Stimulated activated CD4-positive, alpha-beta T cell treated with anti-CD3 and anti-CD28 coated beads, Interleukin-2, amount 100 ng/mL, for 48 hours (primary cell): Measurements from ENCODE around the gene AASDH.

ENCODE experiments used
- DNase-seq, 2 donors: peaks; one replicate each; pipeline ENCODE4 v3.0.0-alpha.2; 2020

Gene AASDH, protein sequence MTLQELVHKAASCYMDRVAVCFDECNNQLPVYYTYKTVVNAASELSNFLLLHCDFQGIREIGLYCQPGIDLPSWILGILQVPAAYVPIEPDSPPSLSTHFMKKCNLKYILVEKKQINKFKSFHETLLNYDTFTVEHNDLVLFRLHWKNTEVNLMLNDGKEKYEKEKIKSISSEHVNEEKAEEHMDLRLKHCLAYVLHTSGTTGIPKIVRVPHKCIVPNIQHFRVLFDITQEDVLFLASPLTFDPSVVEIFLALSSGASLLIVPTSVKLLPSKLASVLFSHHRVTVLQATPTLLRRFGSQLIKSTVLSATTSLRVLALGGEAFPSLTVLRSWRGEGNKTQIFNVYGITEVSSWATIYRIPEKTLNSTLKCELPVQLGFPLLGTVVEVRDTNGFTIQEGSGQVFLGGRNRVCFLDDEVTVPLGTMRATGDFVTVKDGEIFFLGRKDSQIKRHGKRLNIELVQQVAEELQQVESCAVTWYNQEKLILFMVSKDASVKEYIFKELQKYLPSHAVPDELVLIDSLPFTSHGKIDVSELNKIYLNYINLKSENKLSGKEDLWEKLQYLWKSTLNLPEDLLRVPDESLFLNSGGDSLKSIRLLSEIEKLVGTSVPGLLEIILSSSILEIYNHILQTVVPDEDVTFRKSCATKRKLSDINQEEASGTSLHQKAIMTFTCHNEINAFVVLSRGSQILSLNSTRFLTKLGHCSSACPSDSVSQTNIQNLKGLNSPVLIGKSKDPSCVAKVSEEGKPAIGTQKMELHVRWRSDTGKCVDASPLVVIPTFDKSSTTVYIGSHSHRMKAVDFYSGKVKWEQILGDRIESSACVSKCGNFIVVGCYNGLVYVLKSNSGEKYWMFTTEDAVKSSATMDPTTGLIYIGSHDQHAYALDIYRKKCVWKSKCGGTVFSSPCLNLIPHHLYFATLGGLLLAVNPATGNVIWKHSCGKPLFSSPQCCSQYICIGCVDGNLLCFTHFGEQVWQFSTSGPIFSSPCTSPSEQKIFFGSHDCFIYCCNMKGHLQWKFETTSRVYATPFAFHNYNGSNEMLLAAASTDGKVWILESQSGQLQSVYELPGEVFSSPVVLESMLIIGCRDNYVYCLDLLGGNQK

DNA sequence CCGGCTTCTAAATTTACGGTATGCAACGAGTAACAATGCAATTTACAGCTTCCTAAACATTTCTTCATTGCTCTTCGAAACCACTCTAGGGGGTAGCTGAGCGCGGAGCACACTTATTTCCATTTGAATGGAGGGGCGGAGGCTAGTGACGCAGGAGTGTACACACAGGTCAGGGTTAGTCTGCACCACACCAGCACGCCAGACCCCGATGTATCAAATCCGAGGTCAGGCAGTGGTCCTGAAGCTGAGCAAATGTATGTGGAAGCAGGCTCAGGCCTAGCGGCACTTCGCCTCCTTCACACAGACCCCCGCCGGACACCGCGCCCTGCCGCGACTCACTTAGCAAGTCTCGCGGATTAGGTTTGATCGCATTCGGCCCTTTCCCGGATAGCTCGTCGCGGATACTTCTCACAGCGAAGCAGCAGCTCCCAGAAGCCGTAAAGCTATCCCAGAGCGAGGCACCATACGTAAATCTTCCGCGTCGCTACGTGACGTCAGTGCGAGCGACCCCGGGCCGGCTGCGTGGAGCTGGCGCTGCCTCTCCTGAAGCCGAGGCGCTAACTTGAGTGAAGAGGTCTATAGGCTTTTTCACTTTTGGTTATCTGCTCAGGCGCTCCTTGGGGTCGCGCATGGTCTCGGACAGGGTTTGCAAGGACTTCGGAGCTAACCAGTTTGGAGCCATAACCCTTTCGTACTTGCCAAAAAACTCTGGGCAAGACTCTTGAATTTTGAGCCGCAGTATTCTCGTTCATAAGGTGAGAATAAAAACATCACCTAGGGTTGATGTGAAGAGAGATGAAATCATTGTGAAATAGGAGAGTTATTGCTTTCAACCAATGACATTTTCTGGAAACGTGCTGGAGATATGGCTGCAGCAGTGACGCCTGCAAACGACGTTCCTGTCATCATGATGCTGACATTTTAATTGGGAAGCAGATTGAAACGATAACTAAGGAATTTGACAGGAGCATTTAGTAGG is at the start of gene AASDH:
Gene AASDH (minus strand): TSS at position 469 of the 979 bp plus-strand sequence. CDS start 3,192 bp downstream, outside the sequence.
- DNase-seq: peak; percentile 95 to 96

DNA sequence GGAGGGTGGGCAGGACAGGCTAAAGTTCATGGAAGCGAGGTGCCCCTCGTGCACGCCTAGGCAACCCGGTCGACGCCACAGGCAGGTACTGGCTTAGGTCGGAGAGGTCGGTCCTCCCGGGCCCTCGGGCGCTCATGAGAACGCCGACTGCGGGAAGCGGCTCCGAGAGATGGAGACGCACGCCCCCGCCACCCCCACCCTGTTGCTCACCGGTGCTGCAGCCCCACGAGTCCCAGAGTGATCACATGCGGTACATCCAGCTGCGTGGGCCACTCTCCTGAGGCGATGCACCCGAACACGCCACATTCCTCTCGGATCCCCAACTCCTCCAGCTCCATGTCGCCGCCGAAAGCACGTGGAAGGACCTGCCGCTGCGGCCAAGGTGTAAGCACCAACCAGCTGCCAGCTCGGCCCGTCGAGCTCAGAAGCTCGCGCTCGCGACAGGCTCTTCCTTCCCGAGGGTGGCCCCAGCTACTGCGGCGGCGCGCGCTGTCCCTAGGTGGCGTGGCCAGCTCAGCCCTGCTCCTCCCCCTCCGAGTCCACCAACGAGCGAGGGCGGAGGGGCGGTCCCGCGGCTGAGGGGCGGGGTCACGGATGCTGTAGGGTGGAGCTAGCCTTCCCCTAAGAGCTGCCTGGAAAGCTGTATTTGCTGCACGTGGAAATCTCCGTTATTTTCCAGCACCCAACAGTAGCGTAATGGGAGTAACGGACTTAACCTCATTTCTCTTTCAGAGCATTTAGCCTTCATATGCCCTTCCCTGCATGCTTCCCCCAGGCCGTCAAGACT is 48.0 kb upstream of the AASDH start, which contains the start of gene PPAT:
Gene PPAT (minus strand): TSS at position 476 of the 787 bp plus-strand sequence. CDS start 138 bp downstream, at position 338.
- DNase-seq: peak; percentile 98

DNA sequence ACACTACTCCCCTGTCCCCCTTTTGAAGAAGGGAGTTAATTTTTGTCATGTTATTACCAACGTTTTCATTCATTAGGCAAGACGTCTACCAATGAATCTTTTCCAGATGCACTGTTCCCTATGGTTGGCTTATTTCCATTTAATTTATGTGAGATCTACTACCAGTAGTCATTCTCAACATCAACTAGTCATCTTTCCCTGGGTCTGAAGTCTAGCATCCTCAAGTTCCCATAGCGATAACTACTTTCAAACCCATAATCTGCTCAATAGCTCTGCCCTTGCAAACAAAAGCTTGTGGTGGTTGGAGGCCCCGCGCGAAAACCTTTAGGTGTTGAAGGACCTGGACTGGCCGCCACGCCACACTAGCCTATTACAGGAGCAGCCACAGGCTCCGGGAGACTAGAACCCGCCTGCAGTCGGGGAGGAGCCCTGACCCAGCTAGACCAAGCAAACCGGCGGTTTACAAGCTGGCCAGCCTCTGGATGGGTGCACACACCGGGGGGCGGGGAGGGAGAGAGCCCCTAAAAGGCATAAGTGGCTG is 47.4 kb upstream of the AASDH start:
- DNase-seq: peak; percentile 27

DNA sequence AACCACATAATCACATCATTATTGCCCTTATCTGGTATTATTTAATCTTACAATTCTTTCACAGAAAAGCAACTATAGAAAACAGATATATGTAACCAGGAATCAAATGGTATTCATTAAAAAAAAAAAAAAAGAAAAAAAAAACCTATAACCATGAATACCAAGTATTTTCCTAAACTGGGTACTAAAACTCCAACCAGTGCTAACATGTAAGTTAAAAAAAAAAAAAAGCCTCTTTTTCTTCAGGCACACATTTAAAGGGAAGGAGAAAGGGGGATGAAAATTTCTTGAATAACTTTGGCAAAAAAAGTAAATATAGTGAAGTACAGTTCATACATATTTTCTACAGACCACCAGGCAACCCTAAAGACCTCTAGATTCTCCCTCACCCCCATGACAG is 46.0 kb upstream of the AASDH start:
- no peak for DNase-seq

DNA sequence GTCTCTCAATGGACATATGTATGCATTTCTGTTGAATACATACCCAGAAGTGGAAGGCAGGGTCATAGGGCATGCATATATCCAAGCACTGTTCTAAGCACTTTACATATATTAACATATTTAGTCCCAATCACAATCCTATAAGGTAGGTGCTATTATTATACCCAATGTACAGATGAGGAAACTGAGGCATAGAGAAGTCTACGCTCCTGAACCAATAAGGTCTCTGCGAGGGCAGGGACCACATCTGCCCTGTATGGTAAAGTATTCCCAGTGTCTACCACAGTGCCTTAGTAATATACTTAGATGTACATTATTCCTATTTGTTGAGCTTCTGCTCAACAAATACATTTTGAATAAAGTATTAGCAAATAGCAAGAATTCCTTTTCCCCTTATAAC is 42.9 kb upstream of the AASDH start:
- DNase-seq: no peak

DNA sequence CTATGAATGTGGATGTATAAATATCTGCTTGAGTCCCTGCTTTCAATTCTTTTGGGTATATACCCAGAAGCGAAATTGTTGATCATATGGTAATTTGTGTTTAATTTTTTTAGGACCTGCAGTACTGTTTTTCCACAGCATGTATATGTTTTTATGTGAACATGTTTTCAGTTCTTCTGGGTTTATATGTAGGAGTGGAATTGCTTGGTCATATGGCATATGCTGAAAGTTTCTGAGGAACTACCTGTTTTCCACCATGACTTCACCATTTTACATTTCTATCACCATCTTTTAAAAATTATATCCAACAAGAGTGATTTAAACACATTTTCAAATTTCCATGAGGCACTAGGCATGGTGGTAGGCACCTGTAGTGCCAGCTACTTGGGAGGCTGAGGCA is 39.9 kb upstream of the AASDH start:
- no peak for DNase-seq

DNA sequence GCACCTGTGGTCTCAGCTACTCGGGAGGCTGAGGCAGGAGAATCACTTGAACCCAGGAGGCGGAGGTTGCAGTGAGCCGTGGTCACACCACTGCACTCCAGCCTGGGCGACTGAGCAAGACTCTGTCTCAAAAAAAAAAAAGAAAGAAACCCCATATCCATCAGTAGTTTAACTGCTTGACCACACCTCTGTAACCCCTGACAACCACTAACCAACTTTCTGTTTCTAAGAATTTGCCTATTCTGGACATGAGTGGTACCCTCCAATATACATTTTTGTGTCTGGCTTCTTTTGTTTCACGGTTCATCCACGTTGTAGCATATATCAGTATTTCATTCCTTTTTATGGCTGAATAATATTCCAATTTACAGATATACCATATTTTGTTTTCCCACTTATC is 39.0 kb upstream of the AASDH start:
- no peak for DNase-seq

DNA sequence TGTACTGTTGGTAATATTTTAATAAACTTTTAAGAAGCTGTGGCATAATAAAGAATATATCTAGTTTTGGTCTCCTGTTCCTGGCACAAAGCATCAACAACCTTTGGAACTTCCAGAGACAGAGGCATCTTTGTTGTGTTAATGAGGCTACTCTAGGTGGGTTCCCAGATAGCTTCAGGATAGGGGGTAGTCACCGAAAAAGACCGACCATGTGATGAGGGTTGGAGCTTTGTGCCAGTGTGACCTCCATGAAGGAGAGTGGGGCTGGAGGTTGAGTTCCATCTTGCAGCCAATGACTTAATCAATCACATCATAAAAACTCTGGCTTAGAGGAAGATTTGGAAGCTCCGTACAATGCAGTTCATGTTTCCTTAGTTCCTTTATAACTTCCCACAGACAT is 38.2 kb upstream of the AASDH start:
- DNase-seq: no peak

DNA sequence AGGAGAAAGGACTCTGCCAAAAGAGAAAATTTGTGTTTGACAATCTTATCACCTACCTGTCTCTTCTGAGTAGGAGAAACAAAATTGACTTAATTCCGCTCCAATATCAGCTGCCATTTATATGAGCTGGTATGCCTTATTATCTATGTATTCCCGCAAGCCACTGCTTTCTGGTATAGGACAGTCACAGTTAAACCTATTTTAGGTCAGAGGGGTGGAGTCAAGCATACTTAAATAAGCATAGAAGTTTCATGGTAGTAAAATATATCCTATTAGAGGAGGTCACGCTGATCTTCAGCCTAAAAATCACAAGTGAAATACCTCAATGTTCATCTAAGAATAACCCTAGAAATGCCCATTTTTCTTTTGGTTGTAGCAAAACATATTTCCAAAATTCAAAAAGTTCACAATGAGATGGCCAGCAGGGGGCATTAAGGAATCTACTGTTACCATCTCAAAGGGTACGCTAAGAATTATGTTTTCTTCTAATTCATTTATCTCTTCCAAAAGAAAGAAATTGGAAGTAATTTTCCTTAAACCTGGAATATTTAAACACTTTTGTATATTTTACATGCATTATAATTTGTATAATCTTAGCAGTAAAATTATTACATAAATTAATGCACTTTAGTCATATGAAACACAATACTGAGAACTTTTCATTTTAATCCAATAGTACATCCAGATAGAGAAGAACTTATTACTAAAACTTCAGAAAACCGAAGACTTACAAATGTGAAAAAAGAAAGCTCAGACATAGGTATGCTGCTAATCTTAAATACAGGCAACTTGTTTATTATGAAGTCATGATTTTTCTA is 37.6 kb upstream of the AASDH start:
- peak; percentile 11 to 13 for DNase-seq

DNA sequence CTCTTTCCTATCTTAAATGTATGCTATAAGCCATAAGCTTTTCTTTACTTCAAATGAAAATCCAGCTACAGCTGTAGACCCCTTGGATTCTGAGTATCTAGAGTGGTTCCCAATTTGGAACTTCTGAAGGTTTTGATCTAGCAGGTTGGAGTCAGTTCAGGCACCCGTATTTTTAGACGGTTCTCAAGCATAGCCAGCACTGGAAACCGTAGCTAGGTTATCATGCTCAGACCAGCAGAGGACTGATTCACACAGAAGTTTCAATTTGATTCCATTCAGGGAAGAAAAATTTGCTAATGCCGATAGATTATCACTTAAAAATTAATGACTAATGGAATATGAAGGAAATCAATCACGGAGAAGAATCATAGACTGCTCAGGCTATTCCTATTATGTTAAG is 36.9 kb upstream of the AASDH start:
- DNase-seq: no peak

DNA sequence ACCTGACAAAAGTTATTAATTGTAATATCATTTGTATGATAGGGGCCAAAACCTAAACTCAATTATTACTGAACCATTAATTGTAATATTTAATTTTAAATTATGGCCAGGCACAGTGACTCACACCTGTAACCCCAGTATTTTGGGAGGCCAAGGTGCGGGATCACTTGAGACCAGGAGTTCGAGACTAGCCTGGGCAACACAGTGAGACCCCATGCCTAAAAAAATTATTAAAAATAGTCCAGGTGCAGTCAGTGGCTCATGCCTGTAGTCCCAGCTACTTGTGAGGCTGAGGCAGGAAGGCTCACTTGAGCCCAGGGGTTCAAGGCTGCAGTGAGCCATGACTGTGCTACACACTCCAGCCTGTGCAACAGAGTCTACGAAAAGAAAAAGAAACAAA is 30.1 kb upstream of the AASDH start:
- no peak for DNase-seq

DNA sequence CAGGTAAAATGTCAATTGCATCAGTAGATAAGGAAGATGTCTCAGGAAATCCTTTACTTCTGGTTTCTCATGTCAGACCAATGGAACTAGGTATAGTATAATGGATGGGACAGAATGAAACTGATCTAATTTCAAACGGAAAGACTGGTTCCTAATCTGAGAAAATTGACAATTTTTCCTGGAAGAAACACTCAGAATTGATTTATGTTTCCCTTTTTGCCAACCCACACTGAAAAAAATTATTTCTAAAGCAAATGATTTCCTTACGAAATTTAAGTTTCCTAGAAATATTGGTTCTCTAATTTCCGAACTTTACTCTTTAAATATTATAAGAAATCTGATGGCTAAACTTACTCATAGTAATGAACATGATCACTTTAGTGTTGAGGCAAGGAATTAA is 29.1 kb upstream of the AASDH start:
- DNase-seq: no peak

DNA sequence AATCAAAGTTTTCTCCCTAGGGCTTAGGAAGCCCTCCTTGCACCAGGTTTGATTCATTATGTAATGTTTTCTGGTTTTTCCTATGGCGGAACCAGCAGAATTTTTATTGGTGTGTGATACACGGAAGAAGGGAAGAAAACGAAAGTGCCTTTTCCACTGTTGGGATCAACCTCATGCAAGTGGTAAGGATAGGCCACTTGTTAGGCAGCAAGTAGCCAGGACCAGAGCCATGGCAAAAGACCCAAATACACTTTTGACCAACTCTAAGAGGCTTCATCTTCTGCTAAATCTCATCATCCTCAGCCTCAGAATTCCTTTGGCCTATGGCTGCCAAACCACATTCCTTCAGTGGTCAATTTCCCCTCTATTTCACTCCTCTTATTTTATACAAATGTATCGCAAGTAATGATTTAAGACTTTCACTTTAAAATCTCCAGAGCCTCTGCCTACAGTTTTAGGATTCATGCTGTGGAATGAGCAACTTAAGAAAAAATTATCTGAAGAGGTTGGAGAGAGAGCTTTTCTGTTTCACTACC is 26.9 kb upstream of the AASDH start:
- no peak for DNase-seq

DNA sequence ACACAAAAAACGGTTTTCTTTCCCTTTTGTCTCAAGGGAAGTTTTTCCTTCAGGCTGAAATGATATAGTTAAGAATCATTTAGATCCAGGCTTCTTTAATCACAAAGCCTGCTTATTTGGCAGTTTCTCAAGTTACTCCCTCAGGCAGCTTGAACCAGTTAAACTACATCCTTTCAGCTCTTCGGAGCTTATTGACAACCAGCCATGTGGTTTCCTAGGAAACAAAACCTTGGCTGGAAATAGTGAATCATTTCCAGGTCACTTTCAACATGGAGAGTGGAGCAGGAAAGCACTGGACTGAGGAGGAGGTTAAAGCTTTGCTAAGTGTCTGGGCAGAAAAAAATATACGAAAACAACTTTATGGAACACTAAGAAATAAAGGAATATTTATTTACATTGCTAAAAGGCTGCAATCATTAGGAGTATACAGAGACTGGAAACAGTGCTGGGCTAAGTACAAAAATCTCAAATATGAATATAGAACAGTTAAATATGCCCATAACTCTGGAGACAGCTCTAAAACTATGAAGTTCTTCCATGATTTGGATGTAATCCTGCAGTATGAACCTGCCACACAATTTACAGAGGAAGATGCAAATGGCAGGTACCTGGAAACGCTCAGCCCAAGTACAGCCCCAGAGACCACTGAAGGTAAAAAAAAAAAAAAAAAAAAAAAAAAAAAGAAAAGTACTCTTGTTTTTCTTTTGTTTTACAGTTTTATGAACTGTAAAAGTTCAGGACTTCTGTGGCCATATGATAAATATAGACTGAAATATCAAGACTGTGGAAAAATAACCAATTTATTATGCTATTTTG is 23.2 kb upstream of the AASDH start:
- no peak for DNase-seq

DNA sequence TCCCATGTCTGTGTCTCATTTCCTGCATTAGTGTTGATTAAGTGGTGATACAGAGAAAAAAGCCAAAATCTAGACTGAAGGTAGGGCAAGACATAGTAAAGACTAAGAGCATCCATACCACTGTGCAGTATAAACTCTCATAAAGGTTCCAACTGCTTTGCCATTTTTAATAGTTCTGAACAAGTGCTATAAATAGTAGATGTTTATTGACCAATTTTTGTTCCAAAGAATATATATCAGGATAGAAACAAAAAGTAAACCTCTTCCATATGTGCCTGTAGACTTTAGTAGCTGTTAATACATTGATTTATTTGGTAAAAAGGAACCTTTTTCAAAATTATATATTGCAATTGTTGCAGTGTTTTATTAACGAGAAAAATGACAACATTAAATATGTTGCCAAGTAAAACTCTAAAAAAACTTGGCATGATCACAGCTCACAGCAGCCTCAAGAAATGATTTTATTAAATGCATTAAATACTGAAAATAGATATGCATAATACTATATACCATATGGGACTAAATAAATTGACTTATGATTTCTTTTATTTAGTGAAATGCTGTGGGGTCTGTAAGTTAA is 22.3 kb upstream of the AASDH start:
- DNase-seq: no peak

DNA sequence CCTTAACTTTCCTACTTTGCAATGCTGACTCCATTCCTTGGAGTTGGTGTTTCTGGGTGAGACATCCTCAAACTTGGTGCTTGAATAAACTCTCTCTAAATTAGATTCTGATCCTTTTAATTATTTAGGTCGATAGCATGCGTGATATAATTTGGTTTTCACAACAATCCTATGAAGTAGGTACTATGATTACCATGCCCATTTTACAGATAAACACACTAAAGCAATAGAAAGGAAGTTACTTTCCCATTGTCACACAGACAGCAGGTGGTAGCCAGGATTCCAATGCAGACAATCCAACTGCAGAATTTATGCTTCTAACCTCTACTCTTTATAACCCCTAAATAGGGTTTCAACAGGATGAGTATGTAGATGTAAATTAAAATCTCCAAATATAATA is 21.7 kb upstream of the AASDH start:
- no peak for DNase-seq

DNA sequence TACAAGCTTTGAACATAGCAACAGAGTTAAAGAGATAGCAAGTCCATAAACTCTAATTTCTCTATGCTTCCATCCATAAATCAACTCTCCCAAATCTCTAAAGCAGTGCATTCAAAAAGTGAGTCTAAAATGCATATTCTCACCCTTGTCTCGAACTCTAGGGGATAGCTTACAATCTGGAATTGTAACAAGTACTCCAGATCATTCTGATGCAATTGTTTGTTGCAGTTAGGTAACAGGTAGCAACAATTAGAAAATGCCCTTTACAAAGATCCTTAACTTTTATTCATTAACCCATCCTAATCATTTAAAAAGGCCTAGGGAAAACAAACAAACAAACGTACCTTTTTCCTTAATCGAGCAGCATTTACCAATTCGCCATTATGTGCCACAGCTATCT is 18.9 kb upstream of the AASDH start:
- DNase-seq: no peak

DNA sequence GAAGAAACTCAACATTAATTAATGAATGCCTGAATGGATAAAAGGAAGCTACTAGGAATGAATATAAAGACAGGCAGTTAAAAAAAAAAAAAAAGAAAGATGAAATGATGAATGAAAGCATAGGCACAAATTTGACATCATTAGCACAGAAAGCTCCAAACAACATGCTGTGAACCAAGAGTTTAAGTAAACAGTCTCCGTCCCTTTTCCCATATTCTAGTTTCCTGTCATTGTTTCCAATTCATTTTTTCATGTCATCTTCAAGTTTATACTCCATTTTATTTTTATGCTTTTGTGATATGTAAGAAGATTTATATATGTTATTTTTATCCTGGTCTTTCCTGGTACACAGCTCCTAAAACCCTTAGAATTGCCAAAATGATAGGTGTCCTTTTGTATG is 17.7 kb upstream of the AASDH start:
- DNase-seq: no peak

DNA sequence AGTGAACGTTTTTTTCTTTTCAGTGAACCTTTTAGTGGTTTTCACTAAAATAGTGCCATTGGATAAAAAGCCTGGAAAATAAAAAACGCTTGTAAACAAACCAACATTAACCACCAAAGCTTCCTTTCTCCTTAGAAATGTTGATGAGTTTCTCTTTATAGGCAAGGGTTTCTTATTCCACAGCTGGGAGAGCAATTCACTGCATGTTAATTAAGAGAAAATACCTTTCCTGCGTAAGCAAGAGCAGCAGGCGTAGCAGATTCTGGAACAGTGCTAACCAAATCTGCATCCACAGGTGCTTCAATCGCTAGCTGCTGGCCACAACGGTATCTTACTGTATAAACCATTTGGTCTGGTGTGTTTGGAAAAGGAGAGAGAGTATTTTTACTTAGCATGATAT is 13.3 kb upstream of the AASDH start:
- DNase-seq: no peak
